Measurements from ENCODE around the gene NT5DC3. TPM values are rescaled to one million over a fixed set of nuclear protein-coding genes. Genes with fewer than 3 reads are reported as not detected.
"Not testable (repeated sequence)": the region's sequence is repeated elsewhere in the genome, so short reads cannot be mapped to it uniquely, and the experiment has no call there.

The NT5DC3 gene
- polyA plus RNA-seq, 3 donors, result 4.5 to 6.8 (median 6.7) TPM

GRCh38 chr12:103838254-103838914 lies 2.6 kb downstream of the NT5DC3 start:
- no peak for DNase-seq (ENCODE audit: extremely low read depth in 1 of 11, low read depth in 9 of 11, low spot score in 4 of 11)

DNA sequence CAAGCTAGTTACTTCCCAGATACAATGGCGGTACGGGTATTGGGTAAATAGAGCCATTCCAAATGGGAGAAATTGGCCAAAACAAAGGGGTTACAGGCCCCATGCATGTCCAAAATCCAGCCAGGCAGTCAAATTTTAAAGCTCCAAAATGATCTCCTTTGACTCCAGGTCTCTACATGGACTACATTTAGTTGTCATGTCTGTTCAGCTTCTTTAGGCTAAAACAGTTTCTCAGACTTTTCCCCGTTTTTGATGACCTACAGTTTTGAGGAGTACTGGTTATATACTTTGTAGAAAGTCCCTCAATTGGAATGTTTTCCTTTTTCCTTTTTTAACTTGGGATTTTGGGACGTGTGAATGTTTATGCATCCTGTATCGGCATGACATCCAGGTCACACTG lies 4.7 kb downstream of the NT5DC3 start:
- no peak for DNase-seq (ENCODE audit: extremely low read depth in 1 of 11, low read depth in 9 of 11, low spot score in 4 of 11)

- DNase-seq (ENCODE audit: extremely low read depth in 1 of 11, low read depth in 9 of 11, low spot score in 4 of 11), result not testable (repeated sequence)
Observed at GRCh38 chr12:103835747-103836335, 5.2 kb downstream of the NT5DC3 start.

DNA sequence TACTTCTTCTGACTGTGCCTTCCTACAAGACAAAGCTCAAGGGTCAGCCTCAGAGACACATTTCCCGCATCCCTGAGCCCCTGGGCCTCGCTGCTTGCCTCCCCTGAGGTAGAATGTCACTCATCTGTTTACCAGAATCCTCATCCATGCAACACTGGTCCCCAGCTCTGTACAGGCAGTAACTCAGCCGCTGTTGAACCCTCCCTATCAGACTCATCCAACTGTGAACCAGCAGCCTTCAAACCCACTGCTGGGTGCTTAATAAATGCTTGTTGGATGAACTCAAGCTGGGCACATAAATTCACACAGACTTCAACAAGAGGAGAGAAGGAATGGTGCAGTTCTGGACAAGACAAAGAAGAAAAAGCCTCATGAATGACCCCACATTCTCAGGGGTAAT lies 6.1 kb downstream of the NT5DC3 start:
- DNase-seq (ENCODE audit: extremely low read depth in 1 of 11, low read depth in 9 of 11, low spot score in 4 of 11), result peak in 4 of 11 donors; percentile 1 to 17 (median 8)

GRCh38 chr12:103833891-103834290 lies 7.1 kb downstream of the NT5DC3 start:
- no peak for DNase-seq (ENCODE audit: extremely low read depth in 1 of 11, low read depth in 9 of 11, low spot score in 4 of 11)

DNA sequence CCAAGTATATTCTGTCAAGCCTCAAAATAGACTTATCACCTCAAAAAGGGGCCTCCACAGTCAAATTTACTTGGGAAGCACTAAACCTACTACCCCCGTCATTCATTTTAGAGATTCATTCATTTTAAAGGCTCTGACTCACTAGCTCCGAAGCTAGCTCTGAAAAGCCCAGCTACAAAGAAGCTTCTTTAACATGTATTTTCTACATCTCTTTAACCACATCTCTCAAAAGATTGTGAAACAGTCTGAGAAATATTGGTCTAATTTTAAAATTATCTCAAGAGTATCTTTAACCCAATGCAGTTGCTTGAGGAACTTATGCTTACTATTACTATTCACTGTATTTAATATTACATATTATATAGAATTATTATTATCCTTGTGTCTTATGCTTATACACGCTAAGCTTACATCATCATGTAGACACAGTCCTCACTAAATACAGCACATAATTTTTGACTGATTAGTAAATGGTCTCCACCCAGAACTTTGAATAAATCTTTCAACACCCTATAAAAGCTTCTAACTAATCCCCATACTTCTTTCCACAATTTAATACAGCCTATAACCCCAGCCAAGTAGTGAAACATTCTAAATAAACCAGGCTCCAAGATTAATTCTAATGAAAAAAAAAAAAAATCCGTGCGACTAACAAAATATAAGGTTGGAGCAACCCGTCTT lies 7.8 kb downstream of the NT5DC3 start:
- no peak for DNase-seq (ENCODE audit: extremely low read depth in 1 of 11, low read depth in 9 of 11, low spot score in 4 of 11)

- DNase-seq (ENCODE audit: extremely low read depth in 1 of 11, low read depth in 9 of 11, low spot score in 4 of 11), result no peak
Observed at GRCh38 chr12:103832048-103832997, 8.7 kb downstream of the NT5DC3 start.

DNA sequence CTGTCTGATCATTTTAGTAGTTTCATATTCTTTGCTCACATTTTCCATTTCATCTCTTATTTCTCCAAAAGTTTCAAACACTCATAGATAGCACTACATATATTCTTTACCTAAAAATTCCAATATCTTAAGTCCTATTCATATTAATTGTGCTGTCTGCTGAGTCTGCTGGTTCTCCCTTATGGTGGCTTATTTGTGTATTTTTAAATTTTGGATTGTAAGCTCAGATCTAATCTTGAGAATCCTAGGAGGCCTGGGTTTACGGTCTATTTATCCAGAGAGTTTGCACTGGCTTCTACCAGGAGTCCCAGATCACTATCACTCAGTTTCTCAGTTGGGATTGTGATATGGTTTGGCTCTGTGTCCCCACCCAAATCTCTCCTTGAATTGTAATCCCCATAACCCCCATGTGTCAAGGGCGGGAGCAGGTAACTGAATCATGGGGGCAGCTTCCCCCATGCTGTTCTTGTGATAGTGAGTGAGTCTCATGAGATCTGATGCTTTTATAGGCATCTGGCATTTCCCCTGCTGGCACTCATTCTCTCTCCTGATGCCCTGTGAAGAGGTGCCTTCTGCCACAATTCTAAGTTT lies 10.2 kb downstream of the NT5DC3 start:
- no peak for DNase-seq (ENCODE audit: extremely low read depth in 1 of 11, low read depth in 9 of 11, low spot score in 4 of 11)

- DNase-seq (ENCODE audit: extremely low read depth in 1 of 11, low read depth in 9 of 11, low spot score in 4 of 11), result no peak
Observed at GRCh38 chr12:103830025-103830725, 10.9 kb downstream of the NT5DC3 start.

DNA sequence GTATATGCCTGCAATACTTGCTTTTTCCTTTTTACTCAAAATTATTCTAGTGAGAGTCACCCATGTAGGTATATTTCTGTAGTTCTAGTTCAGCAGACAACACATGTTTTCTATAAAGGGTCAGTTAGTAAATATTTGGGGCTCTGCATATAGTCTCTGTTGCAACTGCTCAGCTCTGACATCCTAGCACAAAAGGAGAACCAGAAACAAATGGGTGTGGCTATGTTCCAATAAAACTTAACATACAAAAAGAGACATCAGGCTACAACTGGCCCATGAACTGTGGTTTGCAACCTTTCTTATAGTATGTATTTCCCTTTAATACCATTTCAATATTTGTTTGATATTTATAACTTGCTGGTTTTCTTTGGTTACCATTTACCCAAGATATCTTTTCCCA lies 11.9 kb downstream of the NT5DC3 start:
- DNase-seq (ENCODE audit: extremely low read depth in 1 of 11, low read depth in 9 of 11, low spot score in 4 of 11), result no peak

DNA sequence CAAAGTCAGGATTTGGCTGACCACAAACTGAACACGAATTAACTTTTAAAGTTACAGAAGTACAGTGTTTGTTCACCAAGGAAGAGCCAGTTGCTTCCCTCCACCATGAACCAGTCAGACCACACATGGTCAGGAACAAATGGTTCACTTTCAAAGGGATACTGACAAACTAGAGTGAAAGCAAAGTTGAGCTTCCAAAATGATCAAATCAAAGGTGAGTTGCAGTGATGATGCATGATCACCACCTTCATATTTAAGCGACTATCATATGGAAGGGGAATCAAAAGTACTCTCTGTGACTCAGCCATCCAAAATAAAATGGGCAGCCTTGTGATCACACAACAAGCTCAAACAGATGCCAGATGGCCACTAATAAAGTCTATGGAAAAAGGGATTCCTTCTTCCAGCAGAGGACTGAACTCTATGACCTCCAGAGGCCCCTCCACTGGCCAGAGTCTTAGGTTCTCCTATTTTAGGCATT lies 13.1 kb downstream of the NT5DC3 start:
- DNase-seq (ENCODE audit: extremely low read depth in 1 of 11, low read depth in 9 of 11, low spot score in 4 of 11), result no peak

GRCh38 chr12:103824845-103825244 lies 16.2 kb downstream of the NT5DC3 start:
- DNase-seq (ENCODE audit: extremely low read depth in 1 of 11, low read depth in 9 of 11, low spot score in 4 of 11), result no peak

DNA sequence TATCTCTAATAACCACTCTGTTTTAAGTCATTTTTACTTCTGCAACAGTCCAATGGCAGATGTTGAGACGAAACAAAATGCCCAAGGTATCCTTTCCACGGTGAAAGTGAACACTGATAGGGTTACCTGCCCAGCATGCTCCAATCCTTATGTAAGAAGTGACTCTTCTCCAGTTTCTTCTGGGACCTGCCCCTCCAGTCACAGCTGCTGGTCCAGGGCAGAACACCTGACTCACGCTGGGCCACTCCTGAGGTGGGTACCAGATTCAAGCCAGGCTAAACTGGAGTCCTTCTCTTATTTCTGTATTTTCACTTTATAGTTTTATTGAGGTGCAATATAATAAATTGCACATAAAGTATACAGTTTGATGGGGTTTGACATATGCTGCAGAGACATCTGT lies 16.7 kb downstream of the NT5DC3 start:
- no peak for DNase-seq (ENCODE audit: extremely low read depth in 1 of 11, low read depth in 9 of 11, low spot score in 4 of 11)

DNA sequence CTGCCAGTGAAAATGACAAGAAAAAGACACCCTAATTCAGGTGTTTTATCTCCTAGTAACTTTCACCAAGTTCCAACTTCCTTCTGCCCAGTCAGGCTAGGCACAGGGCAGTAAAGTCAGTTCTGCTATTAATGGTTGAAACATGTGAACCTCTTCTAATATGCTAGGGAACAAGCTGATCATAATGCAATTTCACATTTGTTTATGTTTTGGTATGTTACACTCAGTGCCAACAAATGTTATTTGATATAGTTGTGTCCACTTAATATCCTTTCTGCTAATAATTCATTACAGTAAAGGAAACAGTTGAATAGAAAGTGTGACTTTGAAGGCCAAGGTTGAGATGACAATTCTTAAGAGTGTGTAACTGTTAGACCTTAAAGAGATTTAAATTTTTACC lies 17.2 kb downstream of the NT5DC3 start:
- no peak for DNase-seq (ENCODE audit: extremely low read depth in 1 of 11, low read depth in 9 of 11, low spot score in 4 of 11)

DNA sequence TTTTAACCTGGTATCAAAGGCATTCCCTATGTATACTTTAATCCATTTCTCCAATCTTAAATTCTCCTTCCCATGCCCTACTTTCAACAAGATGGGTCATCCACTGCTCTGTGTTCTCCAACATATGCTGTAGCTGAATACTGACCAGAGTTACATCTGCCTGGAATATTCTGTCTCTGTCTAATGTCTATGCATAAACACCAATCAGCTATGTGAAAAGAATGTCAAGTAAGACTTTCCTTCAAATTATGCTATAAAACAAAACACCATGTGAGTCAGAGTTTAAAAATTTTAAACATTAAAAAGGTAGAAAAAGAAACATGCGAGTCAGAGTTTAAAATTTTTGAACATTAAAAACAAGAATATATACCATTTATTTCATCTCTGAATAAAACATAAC lies 19.3 kb downstream of the NT5DC3 start:
- no peak for DNase-seq (ENCODE audit: extremely low read depth in 1 of 11, low read depth in 9 of 11, low spot score in 4 of 11)

GRCh38 chr12:103820881-103821489 lies 20.0 kb downstream of the NT5DC3 start:
- no peak for DNase-seq (ENCODE audit: extremely low read depth in 1 of 11, low read depth in 9 of 11, low spot score in 4 of 11)

GRCh38 chr12:103820361-103820760 lies 20.7 kb downstream of the NT5DC3 start:
- DNase-seq (ENCODE audit: extremely low read depth in 1 of 11, low read depth in 9 of 11, low spot score in 4 of 11), result no peak

GRCh38 chr12:103819892-103820291 lies 21.1 kb downstream of the NT5DC3 start:
- no peak for DNase-seq (ENCODE audit: extremely low read depth in 1 of 11, low read depth in 9 of 11, low spot score in 4 of 11)

Measured in renal cortex interstitium (tissue), 11 donors.